ENCODE data around the gene GOLGA6C. TPM values are rescaled to one million over a fixed set of nuclear protein-coding genes. Genes with fewer than 3 reads are reported as not detected.

GOLGA6C gene
- total RNA-seq, 6 donors from 2014 or later = not detected

DNA sequence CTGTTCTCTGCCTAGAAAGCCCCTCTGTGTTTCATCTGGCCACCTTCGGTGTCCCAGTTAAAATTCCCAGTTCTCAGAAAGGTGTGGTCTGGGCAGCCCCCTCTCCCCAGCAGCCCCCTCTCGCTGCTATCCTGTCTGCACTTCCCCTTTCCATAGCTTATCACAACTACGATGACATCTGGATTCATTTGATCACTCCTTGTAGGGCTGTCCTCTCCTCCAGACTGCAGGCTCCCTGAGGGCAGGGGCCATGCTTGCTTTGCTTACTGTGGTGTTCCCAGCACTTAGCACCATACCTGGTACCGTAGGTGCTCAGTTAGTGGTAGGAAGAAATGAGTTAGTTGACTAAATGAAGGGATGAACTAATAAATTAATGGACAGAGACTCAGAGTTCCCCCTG lies 26.3 kb upstream of the GOLGA6C start:
- no peak overlapping the region for H3K4me3 ChIP-seq
- WGBS, 2 donors = 61 to 71% methylated on average over 4 of the region's 4 CpGs
- no peak for TF ChIP-seq POLR2AphosphoS5 (IDR thresholded peaks at IDR 0.05)
- TF ChIP-seq, protein P1, sequence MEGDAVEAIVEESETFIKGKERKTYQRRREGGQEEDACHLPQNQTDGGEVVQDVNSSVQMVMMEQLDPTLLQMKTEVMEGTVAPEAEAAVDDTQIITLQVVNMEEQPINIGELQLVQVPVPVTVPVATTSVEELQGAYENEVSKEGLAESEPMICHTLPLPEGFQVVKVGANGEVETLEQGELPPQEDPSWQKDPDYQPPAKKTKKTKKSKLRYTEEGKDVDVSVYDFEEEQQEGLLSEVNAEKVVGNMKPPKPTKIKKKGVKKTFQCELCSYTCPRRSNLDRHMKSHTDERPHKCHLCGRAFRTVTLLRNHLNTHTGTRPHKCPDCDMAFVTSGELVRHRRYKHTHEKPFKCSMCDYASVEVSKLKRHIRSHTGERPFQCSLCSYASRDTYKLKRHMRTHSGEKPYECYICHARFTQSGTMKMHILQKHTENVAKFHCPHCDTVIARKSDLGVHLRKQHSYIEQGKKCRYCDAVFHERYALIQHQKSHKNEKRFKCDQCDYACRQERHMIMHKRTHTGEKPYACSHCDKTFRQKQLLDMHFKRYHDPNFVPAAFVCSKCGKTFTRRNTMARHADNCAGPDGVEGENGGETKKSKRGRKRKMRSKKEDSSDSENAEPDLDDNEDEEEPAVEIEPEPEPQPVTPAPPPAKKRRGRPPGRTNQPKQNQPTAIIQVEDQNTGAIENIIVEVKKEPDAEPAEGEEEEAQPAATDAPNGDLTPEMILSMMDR (IDR thresholded peaks at IDR 0.05) = no peak
- no peak for TF ChIP-seq POLR2A (IDR thresholded peaks at IDR 0.05)
- no peak for TF ChIP-seq EP300 (IDR thresholded peaks at IDR 0.05)
- DNase-seq = no peak
- no peak overlapping the region for H3K27ac ChIP-seq
- no peak for ATAC-seq (ENCODE audit: low FRiP score in 2 of 2)
- H3K4me1 ChIP-seq = peaks cover 0 to 7% (median 2%) of the 10 kb centered on the region in 4 donors
- H3K27me3 ChIP-seq = no peaks in the 10 kb centered on the region
- H3K36me3 ChIP-seq = no peaks in the 10 kb centered on the region
- no peaks in the 10 kb centered on the region for H3K9me3 ChIP-seq

DNA sequence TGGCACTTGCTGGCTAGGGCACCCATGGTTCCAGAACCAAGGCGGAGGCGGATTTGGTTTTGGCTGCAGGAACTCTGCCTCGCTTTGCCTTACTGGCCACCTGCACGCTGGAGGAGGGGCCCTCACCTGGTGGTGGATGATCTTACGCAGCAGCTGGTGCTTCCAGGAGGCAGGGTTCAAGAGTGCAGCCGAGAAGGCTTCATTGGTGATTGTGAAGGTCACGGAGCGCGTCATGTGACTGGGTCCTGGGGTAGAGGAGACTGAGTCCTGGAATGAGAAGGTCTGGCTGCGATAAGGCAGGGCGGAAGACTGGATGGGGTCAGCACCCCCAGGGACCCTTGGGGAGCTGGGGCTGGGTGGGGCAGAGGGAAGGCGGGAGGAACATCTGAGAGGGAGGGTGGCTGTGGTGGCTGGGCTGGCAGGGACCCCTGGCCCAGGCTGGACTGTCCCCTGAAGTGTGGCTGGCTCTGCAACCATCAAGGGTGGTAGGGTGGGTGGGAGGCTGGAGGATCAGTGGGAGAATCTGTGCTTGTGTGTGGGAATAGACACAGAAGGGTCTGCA lies 25.8 kb upstream of the GOLGA6C start:
- Histone ChIP-seq H3K9me3 (no peaks in the 10 kb centered on the region), H3K4me3 (no peak overlapping the region), H3K4me1 (peaks cover 0 to 7% (median 2%) of the 10 kb centered on the region in 4 donors), H3K27me3 (no peaks in the 10 kb centered on the region), H3K27ac (no peak overlapping the region), H3K36me3 (no peaks in the 10 kb centered on the region)
- WGBS, 2 donors = 92 to 96% methylated on average over 6 to 12 of the region's 12 CpGs
- no peak for ATAC-seq (ENCODE audit: low FRiP score in 2 of 2)
- DNase-seq = no peak
- TF ChIP-seq EP300 (IDR thresholded peaks at IDR 0.05) (no peak), POLR2AphosphoS5 (IDR thresholded peaks at IDR 0.05) (no peak), POLR2A (IDR thresholded peaks at IDR 0.05) (no peak)
- TF ChIP-seq, protein P1 (IDR thresholded peaks at IDR 0.05) = no peak

GRCh38 chr15:75232826-75233503 lies 25.2 kb upstream of the GOLGA6C start:
- Histone ChIP-seq H3K36me3 (no peaks in the 10 kb centered on the region), H3K4me3 (no peak overlapping the region), H3K27ac (no peak overlapping the region), H3K9me3 (no peaks in the 10 kb centered on the region), H3K27me3 (no peaks in the 10 kb centered on the region), H3K4me1 (peaks cover 0 to 7% (median 2%) of the 10 kb centered on the region in 4 donors)
- no peak for DNase-seq
- 86 to 93% methylated on average over 12 to 17 of the region's 17 CpGs for WGBS, 2 donors
- no peak for ATAC-seq (ENCODE audit: low FRiP score in 2 of 2)
- TF ChIP-seq, protein P1 (IDR thresholded peaks at IDR 0.05) = no peak
- TF ChIP-seq POLR2A (IDR thresholded peaks at IDR 0.05) (no peak), EP300 (IDR thresholded peaks at IDR 0.05) (no peak), POLR2AphosphoS5 (IDR thresholded peaks at IDR 0.05) (no peak)

DNA sequence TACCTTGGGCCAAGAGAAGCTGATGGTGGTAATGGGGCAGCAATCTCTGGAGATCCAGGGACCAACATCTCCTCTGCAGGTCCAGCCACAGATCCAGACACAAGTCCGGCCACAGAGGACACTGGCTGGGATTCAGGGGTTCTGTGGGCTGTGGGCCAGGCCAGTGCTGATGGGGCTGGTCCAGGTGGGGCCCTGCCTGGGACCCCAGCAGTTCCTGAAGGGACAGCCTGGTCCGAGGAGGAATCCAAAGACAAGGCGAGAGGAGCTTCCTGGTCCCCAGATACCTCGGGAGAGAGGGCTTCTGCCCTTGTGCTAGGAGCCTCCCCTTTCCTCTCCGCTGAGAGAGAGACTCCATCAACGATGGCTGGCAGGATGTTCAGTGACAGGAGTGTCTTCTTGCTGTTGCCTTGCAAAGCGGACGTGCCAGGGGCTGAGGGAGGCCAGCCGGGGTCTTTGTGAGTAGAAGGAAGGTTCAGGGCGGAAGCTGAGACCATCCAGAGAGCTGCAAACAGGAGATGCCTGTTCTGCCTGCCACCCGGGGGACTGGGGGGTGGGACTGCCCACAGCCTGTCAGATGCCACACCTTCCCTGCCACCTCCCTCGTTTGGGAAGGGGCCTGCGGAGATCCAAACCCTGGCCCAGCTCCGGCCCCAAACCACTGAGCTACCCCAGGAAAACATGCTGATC lies 24.5 kb upstream of the GOLGA6C start:
- 65 to 71% methylated on average over 6 to 14 of the region's 14 CpGs for WGBS, 2 donors
- Histone ChIP-seq H3K27me3 (no peaks in the 10 kb centered on the region), H3K9me3 (no peaks in the 10 kb centered on the region), H3K4me3 (no peak overlapping the region), H3K27ac (no peak overlapping the region), H3K4me1 (peaks cover 0 to 7% (median 2%) of the 10 kb centered on the region in 4 donors), H3K36me3 (no peaks in the 10 kb centered on the region)
- ATAC-seq (ENCODE audit: low FRiP score in 2 of 2) (no peak), DNase-seq (no peak)
- TF ChIP-seq POLR2A (IDR thresholded peaks at IDR 0.05) (no peak), EP300 (IDR thresholded peaks at IDR 0.05) (no peak), POLR2AphosphoS5 (IDR thresholded peaks at IDR 0.05) (no peak)
- TF ChIP-seq, protein P1 (IDR thresholded peaks at IDR 0.05) = no peak

Data from upper lobe of left lung (tissue), 6 donors.